H1 (cell line): ENCODE results near the gene PIP5K1C. TPM values are rescaled to one million over a fixed set of nuclear protein-coding genes. Genes with fewer than 3 reads are reported as not detected.

Experiments used
- CTCF ChIA-PET: fragments of 300-600 bp; sonication (Branson Sonifier 250); formaldehyde crosslinking; loops from one replicate; lab custom pipeline; 2021; ENCODE audit not compliant: partially characterized antibody; lab: Charles Lee
- POLR2A ChIA-PET: fragments of 300-600 bp; sonication (Branson Sonifier 250); formaldehyde crosslinking; loops from one replicate; lab custom pipeline; 2021; ENCODE audit warnings: inconsistent platforms; ENCODE audit not compliant: partially characterized antibody; lab: Charles Lee
- DNase-seq, 2 experiments: peaks; one replicate each; pipeline versions ENCODE4 v3.0.0 to v3.0.0-alpha.2; 2010 to 2022; ENCODE audit warnings: low spot score in 2 of 2, low read depth in 1 of 2, mixed read lengths in 1 of 2
- FAIRE-seq: peaks from 2 replicates; lab custom pipeline; 2011; peaks lifted over from hg19 to GRCh38; lab: Jason Lieb, UNC
- H2AFZ ChIP-seq: 2 replicates; pipeline ENCODE4 v1.8.1; 2012; ENCODE audit warnings: low read length, inconsistent platforms
- H2AK5ac ChIP-seq: 2 replicates; pipeline ENCODE4 v1.6.1; 2013; ENCODE audit warnings: low read depth, low read length
- H2BK120ac ChIP-seq: replicated peaks from 2 replicates; pipeline ENCODE3; 2013; ENCODE audit warnings: low read depth, low read length, inconsistent platforms
- H2BK12ac ChIP-seq: 2 replicates; pipeline ENCODE4 v1.6.1; 2013; ENCODE audit warnings: low read depth, low read length
- H2BK15ac ChIP-seq: 2 replicates; pipeline ENCODE4 v1.6.1; 2013; ENCODE audit warnings: low read length
- H2BK20ac ChIP-seq: 2 replicates; pipeline ENCODE4 v1.6.1; 2013; ENCODE audit warnings: low read length
- H2BK5ac ChIP-seq: 2 replicates; pipeline ENCODE4 v1.6.1; 2013; ENCODE audit warnings: low read depth, low read length
- H3K14ac ChIP-seq: 2 replicates; pipeline ENCODE4 v1.6.1; 2013; ENCODE audit warnings: inconsistent platforms; ENCODE audit not compliant: insufficient read length
- H3K18ac ChIP-seq: 2 replicates; pipeline ENCODE4 v1.6.1; 2013; ENCODE audit warnings: low read length; ENCODE audit errors: extremely low read depth
- H3K23ac ChIP-seq: 2 replicates; pipeline ENCODE4 v1.6.1; 2013; ENCODE audit warnings: inconsistent platforms; ENCODE audit not compliant: insufficient read length
- H3K23me2 ChIP-seq: 2 replicates; pipeline ENCODE4 v1.6.1; 2013; ENCODE audit warnings: low read depth, low read length
- H3K27ac ChIP-seq: 2 replicates; pipeline ENCODE4 v1.6.1; 2011; ENCODE audit warnings: low read depth, low read length, inconsistent platforms
- H3K27me3 ChIP-seq, 4 experiments: replicated peaks in 1 of 4; 1 replicate in 1 of 4; 2 replicates in 3 of 4; pipeline versions ENCODE4 v1.6.1 to v1.8.1; 2011 to 2013; ENCODE audit warnings: low read length in 3 of 4, mild to moderate bottlenecking in 3 of 4, inconsistent platforms in 2 of 4, mixed read lengths in 2 of 4, moderate library complexity in 1 of 4; ENCODE audit not compliant: control insufficient read depth in 3 of 4, insufficient read depth in 3 of 4; ENCODE audit errors: extremely low read depth in 1 of 4
- H3K36me3 ChIP-seq, 4 experiments: 2 replicates each; pipeline versions ENCODE4 v1.6.1 to v1.8.1; 2011 to 2013; ENCODE audit warnings: mild to moderate bottlenecking in 4 of 4, low read length in 3 of 4, moderate library complexity in 2 of 4, control low read depth in 1 of 4, inconsistent platforms in 1 of 4; ENCODE audit not compliant: insufficient read depth in 4 of 4, control insufficient read depth in 2 of 4
- H3K4ac ChIP-seq: replicated peaks from 2 replicates; pipeline ENCODE3; 2013; ENCODE audit warnings: low read length, low read depth, mixed read lengths, inconsistent platforms; ENCODE audit not compliant: insufficient read length
- H3K4me1 ChIP-seq, 4 experiments: replicated peaks in 1 of 4; 1 replicate in 1 of 4; 2 replicates in 3 of 4; pipeline versions ENCODE4 v1.6.1 to v1.8.1; 2011 to 2013; ENCODE audit warnings: low read length in 3 of 4, inconsistent platforms in 2 of 4, mixed read lengths in 1 of 4; ENCODE audit not compliant: insufficient read depth in 4 of 4, control insufficient read depth in 3 of 4
- H3K4me2 ChIP-seq, 2 experiments: 2 replicates each; pipeline versions ENCODE4 v1.6.1 to v1.8.1; 2011 to 2013; ENCODE audit warnings: low read depth in 2 of 2, low read length in 2 of 2, control low read depth in 1 of 2, inconsistent platforms in 1 of 2, mild to moderate bottlenecking in 1 of 2; ENCODE audit not compliant: insufficient read depth in 1 of 2
- H3K4me3 ChIP-seq, 4 experiments: fragments of 200-600, 300-600 bp in 1 of 4; sonication (generic), shearing (Covaris generic), sonication (Bioruptor Twin) in 1 of 4; 2 replicates each; pipeline versions ENCODE4 v1.5.1 to v1.8.1; 2011 to 2016; ENCODE audit warnings: low read length in 4 of 4, low read depth in 3 of 4, control low read depth in 2 of 4, inconsistent platforms in 2 of 4, mild to moderate bottlenecking in 2 of 4, mixed read lengths in 1 of 4, moderate library complexity in 1 of 4; ENCODE audit not compliant: insufficient read depth in 2 of 4; ENCODE audit errors: extremely low read depth in 1 of 4
- H3K56ac ChIP-seq: replicated peaks from 2 replicates; pipeline ENCODE3; 2013; ENCODE audit warnings: low read depth, mild to moderate bottlenecking, mixed read lengths, low read length, inconsistent platforms; ENCODE audit not compliant: insufficient read length
- H3K79me1 ChIP-seq: 2 replicates; pipeline ENCODE4 v1.6.1; 2013; ENCODE audit warnings: low read depth, low read length, control low read depth
- H3K79me2 ChIP-seq, 2 experiments: 2 replicates each; pipeline versions ENCODE4 v1.6.1 to v1.8.1; 2012 to 2013; ENCODE audit warnings: low read length in 2 of 2, mild to moderate bottlenecking in 2 of 2, inconsistent platforms in 1 of 2; ENCODE audit not compliant: insufficient read depth in 2 of 2, control insufficient read depth in 1 of 2
- H3K9ac ChIP-seq, 4 experiments: replicated peaks in 1 of 4; 1 replicate in 1 of 4; 2 replicates in 3 of 4; pipeline versions ENCODE4 v1.6.1 to v1.8.1; 2011 to 2013; ENCODE audit warnings: low read depth in 3 of 4, low read length in 3 of 4, control low read depth in 2 of 4, mild to moderate bottlenecking in 2 of 4, moderate library complexity in 2 of 4, inconsistent platforms in 1 of 4; ENCODE audit errors: extremely low read depth in 1 of 4
- H3K9me3 ChIP-seq, 2 experiments: 2 replicates each; pipeline versions ENCODE4 v1.6.1 to v1.8.1; 2012 to 2013; ENCODE audit warnings: mild to moderate bottlenecking in 2 of 2, moderate library complexity in 2 of 2, control low read depth in 1 of 2, inconsistent platforms in 1 of 2, low read depth in 1 of 2, low read length in 1 of 2, mixed read lengths in 1 of 2; ENCODE audit not compliant: insufficient read depth in 2 of 2
- H4K20me1 ChIP-seq, 2 experiments: replicated peaks in 1 of 2; 2 replicates each; pipeline versions ENCODE3 to v1.8.1; 2011 to 2013; ENCODE audit warnings: inconsistent platforms in 2 of 2, low read length in 2 of 2, mild to moderate bottlenecking in 1 of 2; ENCODE audit not compliant: insufficient read depth in 2 of 2, control insufficient read depth in 1 of 2
- H4K5ac ChIP-seq: 2 replicates; pipeline ENCODE4 v1.6.1; 2013; ENCODE audit warnings: low read length, low read depth, mixed read lengths, inconsistent platforms; ENCODE audit not compliant: insufficient read length
- H4K8ac ChIP-seq: 2 replicates; pipeline ENCODE4 v1.8.0; 2013; ENCODE audit warnings: mild to moderate bottlenecking, moderate library complexity, low read length, inconsistent platforms; ENCODE audit not compliant: insufficient read depth; ENCODE audit errors: extremely low read depth
- H4K91ac ChIP-seq: replicated peaks from 2 replicates; pipeline ENCODE3; 2013; ENCODE audit warnings: low read length, mixed read lengths, inconsistent platforms; ENCODE audit not compliant: insufficient read length
- CTCF ChIP-seq, 3 experiments: IDR thresholded peaks; 1 replicate in 2 of 3; 2 replicates in 1 of 3; pipeline versions ENCODE4 v1.5.1 to v1.6.1; 2011; ENCODE audit warnings: low read length in 3 of 3, mild to moderate bottlenecking in 3 of 3, inconsistent platforms in 2 of 3, low read depth in 1 of 3, moderate library complexity in 1 of 3; ENCODE audit not compliant: insufficient read depth in 1 of 3; ENCODE audit errors: control extremely low read depth in 1 of 3
- GABPA ChIP-seq: IDR thresholded peaks from 2 replicates; pipeline ENCODE4 v1.6.1; 2011; ENCODE audit warnings: mild to moderate bottlenecking, low read length, moderate library complexity, borderline replicate concordance; ENCODE audit not compliant: insufficient read depth
- RAD21 ChIP-seq, 2 experiments: IDR thresholded peaks in 1 of 2; conservative IDR thresholded peaks in 1 of 2; 2 replicates each; pipeline ENCODE4 v1.6.1; 2011; ENCODE audit warnings: low read depth in 2 of 2, low read length in 2 of 2, improper control_type of control experiment in 1 of 2, inconsistent platforms in 1 of 2, mild to moderate bottlenecking in 1 of 2, moderate library complexity in 1 of 2
- TCF12 ChIP-seq: IDR thresholded peaks from 2 replicates; pipeline ENCODE4 v1.6.1; 2011; ENCODE audit warnings: low read depth, mild to moderate bottlenecking, low read length
- WGBS, 2 experiments: shearing (Covaris generic) in 1 of 2; methylation state at CpG; one replicate each; pipeline versions ENCODE4 v1.1.6 to v1.1.7; 2013 to 2015; ENCODE audit warnings: low lambda C conversion rate in 2 of 2, mixed read lengths in 2 of 2, inconsistent platforms in 1 of 2, low coverage in 1 of 2, missing lambda C conversion rate in 1 of 2; ENCODE audit not compliant: insufficient replicate concordance in 2 of 2, insufficient coverage in 1 of 2, insufficient read length in 1 of 2; ENCODE audit errors: extremely low coverage in 1 of 2, missing lambda C conversion rate in 1 of 2; 5-methylcytosine and 5-hydroxymethylcytosine counted together
- polyA plus RNA-seq, 7 experiments: library from polyadenylated mRNA; depleted of rRNA in 3 of 7; stranded (reverse) in 5 of 7; unstranded in 2 of 7; fragments of >200 nt in 5 of 7; fragments of 200-250 nt in 2 of 7; gene quantifications; 1 replicate in 5 of 7; 2 replicates in 1 of 7; 4 replicates in 1 of 7; pipeline versions ENCODE4 v1.2.1 to v1.2.3, GENCODE V29; 2011 to 2013; ENCODE audit warnings: missing spikeins in 2 of 7, mixed read lengths in 2 of 7
- total RNA-seq: library from RNA; stranded (reverse); fragmentation: NEBNext Ultra II Directional; extraction: Animal tissue kit (Norgen Biotek cat#: 25700); gene quantifications from 2 replicates; pipeline ENCODE4 v1.2.1, GENCODE V29; 2021

The PIP5K1C gene
- total and polyA plus RNA-seq, 2 of the 8 experiments (the other 6 are each of a cell fraction or from before 2014, with no cell fraction given), result 10.6 to 32.9 TPM

- Histone ChIP-seq H3K4me2 (peak overlapping the region; percentile 68 to 86; a peak in 3 of 4 replicates), H3K4me1 (peaks cover 0 to 4% (median 0%) of the 10 kb centered on the region in 4 experiments; a peak in 3 of 7 replicates), H2BK5ac (no peak overlapping the region), H3K23ac (no peak overlapping the region), H4K5ac (no peak overlapping the region), H3K36me3 (no peaks in the 10 kb centered on the region), H3K18ac (peak overlapping the region; percentile 19; the same call in 1 of the 2 replicates), H3K9ac (no peak overlapping the region), H2BK12ac (no peak overlapping the region), H2AK5ac (no peak overlapping the region), H3K79me2 (no peaks in the 10 kb centered on the region), H4K20me1 (no peaks in the 10 kb centered on the region), H3K56ac (peak overlapping the region; percentile 25), H3K27ac (no peak overlapping the region), H4K91ac (no peak overlapping the region), H3K14ac (no peak overlapping the region), H3K79me1 (no peaks in the 10 kb centered on the region), H2BK120ac (no peak overlapping the region), H3K27me3 (peaks cover 11 to 21% (median 14%) of the 10 kb centered on the region in 4 experiments; a peak in 6 of 7 replicates), H2AFZ (no peak overlapping the region), H4K8ac (peak overlapping the region; percentile 57), H2BK15ac (no peak overlapping the region), H3K4ac (no peak overlapping the region), H3K23me2 (peaks cover 5% of the 10 kb centered on the region; the same call in 1 of the 2 replicates), H3K9me3 (peaks cover 4 to 6% of the 10 kb centered on the region in 2 experiments; a peak in 3 of 4 replicates), H2BK20ac (no peak overlapping the region)
- FAIRE-seq (no peak), DNase-seq (peak in 1 of 2 experiments; percentile 89)
- CTCF ChIA-PET, result interaction anchor here (0.7 to 4.7 kb wide), 23 partner anchors 8 to 248 kb away, joined by 3 to 38 read pairs (median 5); partner anchors contain the start of genes TEKTIP1 and TJP3
- 31% methylated on average over 15 of the region's 16 CpGs; no CpG with 5 or more reads in 1 of the 2 experiments for WGBS, 2 experiments
- TF ChIP-seq GABPA (peak; percentile 49; the same call in 1 of the 2 replicates), TCF12 (no peak), RAD21 (IDR thresholded peaks at IDR 0.05 in 1 of 2, conservative IDR thresholded peaks at IDR 0.05 in 1 of 2; ENCODE audit: low read depth in 2 of 2, low read length in 2 of 2) (peak; percentile 68 to 81), CTCF (IDR thresholded peaks at IDR 0.05; ENCODE audit: control extremely low read depth in 1 of 3, insufficient read depth in 1 of 3, low read depth in 1 of 3, low read length in 3 of 3) (peak; percentile 64 to 93 (median 66))
- TF ChIP-seq, all 59 proteins: peak for 3
- peak overlapping the region in 3 of 4 experiments; percentile 27 to 63 (median 34); a peak in 4 of 8 replicates for H3K4me3 ChIP-seq
- POLR2A ChIA-PET, result interaction anchor here (1.4 to 1.8 kb wide), 3 partner anchors 8 to 11 kb away, joined by 3 to 7 read pairs (median 7); no protein-coding TSS in a partner anchor
Measured at GRCh38 chr19:3586127-3586626, 114.1 kb downstream of the PIP5K1C start.
